ENCODE data around the gene MAST4. TPM values are rescaled to one million over a fixed set of nuclear protein-coding genes. Genes with fewer than 3 reads are reported as not detected.

MAST4 gene
- total and polyA plus RNA-seq, 2 of the 4 experiments (the other 2 are of a cell fraction) = 4.8 to 6.8 TPM

- no peak overlapping the region for H4K8ac ChIP-seq (ENCODE audit: low read depth in 2 of 2, low read length in 2 of 2)
- in situ Hi-C loops (cut with MboI; ENCODE audit: low sequenced_read_pairs) = no loop called here
- no peak overlapping the region for H3K4ac ChIP-seq (ENCODE audit: low read depth, low read length)
- DNase-seq = no peak
- H3K9me1 ChIP-seq (ENCODE audit: insufficient read depth, low read length) = no peaks in the 10 kb centered on the region
- H2BK120ac ChIP-seq (ENCODE audit: low read depth, low read length) = no peak overlapping the region
- WGBS, 2 experiments (ENCODE audit: extremely low coverage in 2 of 2, insufficient read length in 1 of 2) = no CpG with 5 or more reads among the region's 2 CpGs
- no peak for ATAC-seq (ENCODE audit: low read depth)
- dilution Hi-C loops (cut with HindIII; ENCODE audit: low sequenced_read_pairs, unreplicated experiment) = no loop called here
- no peak overlapping the region for H3K14ac ChIP-seq (replicated peaks; ENCODE audit: low read depth, low read length)
- no peak overlapping the region for H3K4me3 ChIP-seq (ENCODE audit: insufficient read depth, low read depth, low read length)
- H2AK5ac ChIP-seq (ENCODE audit: low read depth, low read length) = no peak overlapping the region
- H2BK5ac ChIP-seq (ENCODE audit: low read depth, low read length, poor library complexity, severe bottlenecking) = no peak overlapping the region
- BruUV-seq (replicated peaks) = no TSS peak
- H2BK15ac ChIP-seq (ENCODE audit: low read depth, low read length) = no peak overlapping the region
- no peak overlapping the region for H3K23ac ChIP-seq (ENCODE audit: low read depth, low read length)
- no peaks in the 10 kb centered on the region for H3K79me1 ChIP-seq (ENCODE audit: low read depth in 1 of 2, low read length in 2 of 2)
- H2BK20ac ChIP-seq (ENCODE audit: low read depth, low read length) = no peak overlapping the region
- ChIA-PET POLR2A (ENCODE audit: unreplicated experiment) (no interaction called here), CTCF (interaction anchor here (0.7 kb wide), 1 partner anchor 35 kb away, joined by 3 read pairs; no protein-coding TSS in a partner anchor)
- TF ChIP-seq MXI1 (IDR thresholded peaks at IDR 0.05; ENCODE audit: borderline replicate concordance, low read depth, low read length) = no peak
- TF ChIP-seq CHD1 (IDR thresholded peaks at IDR 0.05; ENCODE audit: low read depth, low read length) = no peak
- TF ChIP-seq CTCF (conservative IDR thresholded peaks at IDR 0.05; ENCODE audit: low read depth, low read length) = no peak
- no peak for TF ChIP-seq POLR2A (IDR thresholded peaks at IDR 0.05; ENCODE audit: low read depth, low read length)
- TF ChIP-seq RFX5 (IDR thresholded peaks at IDR 0.05; ENCODE audit: low read depth, low read length) = no peak
- no peak for TF ChIP-seq SMC3 (IDR thresholded peaks at IDR 0.05; ENCODE audit: low read depth, low read length)
- no peak for TF ChIP-seq RAD21 (IDR thresholded peaks at IDR 0.05; ENCODE audit: low read length)
- no peak for TF ChIP-seq USF2 (IDR thresholded peaks at IDR 0.05; ENCODE audit: low read depth, low read length)
- TF ChIP-seq ELK1 (IDR thresholded peaks at IDR 0.05; ENCODE audit: borderline replicate concordance, low read depth, low read length) = no peak
- no peak for TF ChIP-seq CEBPB (IDR thresholded peaks at IDR 0.05; ENCODE audit: low read depth, low read length)
- TF ChIP-seq BHLHE40 (IDR thresholded peaks at IDR 0.05; ENCODE audit: low read depth, low read length) = no peak
- TF ChIP-seq NFE2L2 (IDR thresholded peaks at IDR 0.05; ENCODE audit: low read depth, low read length) = no peak
- TF ChIP-seq MAZ (IDR thresholded peaks at IDR 0.05; ENCODE audit: borderline replicate concordance, low read depth, low read length) = no peak
- TF ChIP-seq FOS (IDR thresholded peaks at IDR 0.05; ENCODE audit: low read depth, low read length) = no peak
- TF ChIP-seq RCOR1 (IDR thresholded peaks at IDR 0.05; ENCODE audit: insufficient replicate concordance, low read length) = no peak
- TF ChIP-seq MAFK (IDR thresholded peaks at IDR 0.05; ENCODE audit: low read depth, low read length) = no peak
- no peak overlapping the region for H4K5ac ChIP-seq (ENCODE audit: low read depth, low read length)
- H4K91ac ChIP-seq (ENCODE audit: insufficient read depth, low read depth, low read length) = no peak overlapping the region
- H3K27ac ChIP-seq (ENCODE audit: insufficient read depth, low read length) = no peak overlapping the region
- H3K36me3 ChIP-seq (ENCODE audit: control insufficient read depth, insufficient read depth, low read length) = no peaks in the 10 kb centered on the region
- H3K18ac ChIP-seq (ENCODE audit: low read depth, low read length) = no peak overlapping the region
- peaks cover 12% of the 10 kb centered on the region for H3K27me3 ChIP-seq (ENCODE audit: control insufficient read depth, insufficient read depth, low read length)
- no peaks in the 10 kb centered on the region for H4K20me1 ChIP-seq (ENCODE audit: insufficient read depth, low read length)
- no peak overlapping the region for H3K56ac ChIP-seq (ENCODE audit: extremely low read depth, insufficient read depth, low read length)
- no peak overlapping the region for H3K4me2 ChIP-seq (ENCODE audit: low read depth, low read length)
- no peaks in the 10 kb centered on the region for H3K9me3 ChIP-seq (ENCODE audit: control insufficient read depth, insufficient read depth, low read length)
- no peaks in the 10 kb centered on the region for H3K4me1 ChIP-seq (ENCODE audit: control insufficient read depth, insufficient read depth, low read length)
- H2AK9ac ChIP-seq (replicated peaks; ENCODE audit: low read depth, low read length, poor library complexity) = no peak overlapping the region
- no peak overlapping the region for H2AFZ ChIP-seq (replicated peaks; ENCODE audit: low read length, poor library complexity)
- no peak overlapping the region for H3K9ac ChIP-seq (ENCODE audit: low read depth, low read length)
- intact Hi-C loops (cut with micrococcal nuclease) = loop anchor here (5.0 kb wide), 2 partner anchors 285 to 555 kb away; no protein-coding TSS in a partner anchor
These were observed 265.8 kb downstream of the MAST4 start for GRCh38 chr5:66862020-66862419.

All from IMR-90 (cell line).